HCT116 (cell line): Measurements from ENCODE around the gene DNAJB13.

Experiments used
- ELF1 ChIP-seq: IDR thresholded peaks from 2 replicates; pipeline ENCODE4 v1.6.1; 2012; ENCODE audit warnings: low read depth, borderline replicate concordance
- EZH2 ChIP-seq: fragments of 200-600 bp; sonication (generic); IDR thresholded peaks from 2 replicates; pipeline ENCODE4 v1.6.1; 2017; ENCODE audit warnings: antibody characterized with exemption, mixed run types
- MAX ChIP-seq: IDR thresholded peaks from 2 replicates; pipeline ENCODE4 v1.6.1; 2012
- POLR2A ChIP-seq: IDR thresholded peaks from 2 replicates; pipeline ENCODE4 v1.7.0; 2011; ENCODE audit warnings: borderline replicate concordance; ENCODE audit not compliant: insufficient read depth, insufficient read length; ENCODE audit errors: extremely low read depth
- POLR2AphosphoS5 ChIP-seq: IDR thresholded peaks from 2 replicates; pipeline ENCODE4 v1.6.1; 2011; ENCODE audit warnings: mild to moderate bottlenecking, low read depth, low read length, moderate library complexity
- RAD21 ChIP-seq: IDR thresholded peaks from 2 replicates; pipeline ENCODE4 v1.6.1; 2012; ENCODE audit warnings: low read depth, mild to moderate bottlenecking
- SIN3A ChIP-seq: IDR thresholded peaks from 2 replicates; pipeline ENCODE4 v1.6.1; 2012; ENCODE audit warnings: low read depth
- TCF7L2 ChIP-seq: IDR thresholded peaks from 2 replicates; pipeline ENCODE4 v1.7.0; 2011; ENCODE audit warnings: borderline replicate concordance, inconsistent platforms; ENCODE audit not compliant: insufficient read depth, insufficient read length; ENCODE audit errors: extremely low read depth
- ZNF274 ChIP-seq: fragments of 200-500 bp; sonication (Bioruptor generic); IDR thresholded peaks from 2 replicates; pipeline ENCODE4 v1.6.1; 2014; ENCODE audit warnings: mild to moderate bottlenecking, low read depth, low read length, inconsistent platforms
- TF ChIP-seq, protein P1 (sequence below): IDR thresholded peaks from 2 replicates; pipeline ENCODE4 v1.6.1; 2012; ENCODE audit warnings: low read depth
- TF ChIP-seq, protein P2 (sequence below), 3 experiments: fragments of 200-600 bp in 1 of 3; sonication (generic) in 1 of 3; IDR thresholded peaks in 2 of 3; conservative IDR thresholded peaks in 1 of 3; 2 replicates each; pipeline ENCODE4 v1.5.1; 2012 to 2017; ENCODE audit warnings: low read depth in 2 of 3, low read length in 2 of 3, antibody characterized with exemption in 1 of 3, borderline replicate concordance in 1 of 3, control low read depth in 1 of 3, mild to moderate bottlenecking in 1 of 3, mixed read lengths in 1 of 3, mixed run types in 1 of 3, moderate library complexity in 1 of 3; ENCODE audit not compliant: insufficient read depth in 1 of 3

- TF ChIP-seq ZNF274 (no peak), SIN3A (no peak), MAX (no peak), TCF7L2 (no peak), ELF1 (no peak), EZH2 (no peak), POLR2A (no peak), POLR2AphosphoS5 (no peak), RAD21 (no peak)
- TF ChIP-seq, protein P1, sequence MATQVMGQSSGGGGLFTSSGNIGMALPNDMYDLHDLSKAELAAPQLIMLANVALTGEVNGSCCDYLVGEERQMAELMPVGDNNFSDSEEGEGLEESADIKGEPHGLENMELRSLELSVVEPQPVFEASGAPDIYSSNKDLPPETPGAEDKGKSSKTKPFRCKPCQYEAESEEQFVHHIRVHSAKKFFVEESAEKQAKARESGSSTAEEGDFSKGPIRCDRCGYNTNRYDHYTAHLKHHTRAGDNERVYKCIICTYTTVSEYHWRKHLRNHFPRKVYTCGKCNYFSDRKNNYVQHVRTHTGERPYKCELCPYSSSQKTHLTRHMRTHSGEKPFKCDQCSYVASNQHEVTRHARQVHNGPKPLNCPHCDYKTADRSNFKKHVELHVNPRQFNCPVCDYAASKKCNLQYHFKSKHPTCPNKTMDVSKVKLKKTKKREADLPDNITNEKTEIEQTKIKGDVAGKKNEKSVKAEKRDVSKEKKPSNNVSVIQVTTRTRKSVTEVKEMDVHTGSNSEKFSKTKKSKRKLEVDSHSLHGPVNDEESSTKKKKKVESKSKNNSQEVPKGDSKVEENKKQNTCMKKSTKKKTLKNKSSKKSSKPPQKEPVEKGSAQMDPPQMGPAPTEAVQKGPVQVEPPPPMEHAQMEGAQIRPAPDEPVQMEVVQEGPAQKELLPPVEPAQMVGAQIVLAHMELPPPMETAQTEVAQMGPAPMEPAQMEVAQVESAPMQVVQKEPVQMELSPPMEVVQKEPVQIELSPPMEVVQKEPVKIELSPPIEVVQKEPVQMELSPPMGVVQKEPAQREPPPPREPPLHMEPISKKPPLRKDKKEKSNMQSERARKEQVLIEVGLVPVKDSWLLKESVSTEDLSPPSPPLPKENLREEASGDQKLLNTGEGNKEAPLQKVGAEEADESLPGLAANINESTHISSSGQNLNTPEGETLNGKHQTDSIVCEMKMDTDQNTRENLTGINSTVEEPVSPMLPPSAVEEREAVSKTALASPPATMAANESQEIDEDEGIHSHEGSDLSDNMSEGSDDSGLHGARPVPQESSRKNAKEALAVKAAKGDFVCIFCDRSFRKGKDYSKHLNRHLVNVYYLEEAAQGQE = no peak
- TF ChIP-seq, protein P2, sequence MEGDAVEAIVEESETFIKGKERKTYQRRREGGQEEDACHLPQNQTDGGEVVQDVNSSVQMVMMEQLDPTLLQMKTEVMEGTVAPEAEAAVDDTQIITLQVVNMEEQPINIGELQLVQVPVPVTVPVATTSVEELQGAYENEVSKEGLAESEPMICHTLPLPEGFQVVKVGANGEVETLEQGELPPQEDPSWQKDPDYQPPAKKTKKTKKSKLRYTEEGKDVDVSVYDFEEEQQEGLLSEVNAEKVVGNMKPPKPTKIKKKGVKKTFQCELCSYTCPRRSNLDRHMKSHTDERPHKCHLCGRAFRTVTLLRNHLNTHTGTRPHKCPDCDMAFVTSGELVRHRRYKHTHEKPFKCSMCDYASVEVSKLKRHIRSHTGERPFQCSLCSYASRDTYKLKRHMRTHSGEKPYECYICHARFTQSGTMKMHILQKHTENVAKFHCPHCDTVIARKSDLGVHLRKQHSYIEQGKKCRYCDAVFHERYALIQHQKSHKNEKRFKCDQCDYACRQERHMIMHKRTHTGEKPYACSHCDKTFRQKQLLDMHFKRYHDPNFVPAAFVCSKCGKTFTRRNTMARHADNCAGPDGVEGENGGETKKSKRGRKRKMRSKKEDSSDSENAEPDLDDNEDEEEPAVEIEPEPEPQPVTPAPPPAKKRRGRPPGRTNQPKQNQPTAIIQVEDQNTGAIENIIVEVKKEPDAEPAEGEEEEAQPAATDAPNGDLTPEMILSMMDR (IDR thresholded peaks at IDR 0.05 in 2 of 3, conservative IDR thresholded peaks at IDR 0.05 in 1 of 3; ENCODE audit: borderline replicate concordance in 1 of 3, insufficient read depth in 1 of 3, low read depth in 2 of 3, low read length in 2 of 3) = no peak
Observed at GRCh38 chr11:73916435-73916834, 34.4 kb upstream of the DNAJB13 start.
